HG03025 (cell line): ENCODE data around the gene CNOT8.
"Not testable (repeated sequence)": the region's sequence is repeated elsewhere in the genome, so short reads cannot be mapped to it uniquely, and the experiment has no call there.

Experiments
- ATAC-seq: cut with Tn5 transposase; IDR thresholded peaks from one replicate; pipeline ENCODE4 v1.9.1; 2021; ENCODE audit warnings: mild to moderate bottlenecking, moderate library complexity; ENCODE audit not compliant: unreplicated experiment, low FRiP score

The CNOT8 gene

DNA sequence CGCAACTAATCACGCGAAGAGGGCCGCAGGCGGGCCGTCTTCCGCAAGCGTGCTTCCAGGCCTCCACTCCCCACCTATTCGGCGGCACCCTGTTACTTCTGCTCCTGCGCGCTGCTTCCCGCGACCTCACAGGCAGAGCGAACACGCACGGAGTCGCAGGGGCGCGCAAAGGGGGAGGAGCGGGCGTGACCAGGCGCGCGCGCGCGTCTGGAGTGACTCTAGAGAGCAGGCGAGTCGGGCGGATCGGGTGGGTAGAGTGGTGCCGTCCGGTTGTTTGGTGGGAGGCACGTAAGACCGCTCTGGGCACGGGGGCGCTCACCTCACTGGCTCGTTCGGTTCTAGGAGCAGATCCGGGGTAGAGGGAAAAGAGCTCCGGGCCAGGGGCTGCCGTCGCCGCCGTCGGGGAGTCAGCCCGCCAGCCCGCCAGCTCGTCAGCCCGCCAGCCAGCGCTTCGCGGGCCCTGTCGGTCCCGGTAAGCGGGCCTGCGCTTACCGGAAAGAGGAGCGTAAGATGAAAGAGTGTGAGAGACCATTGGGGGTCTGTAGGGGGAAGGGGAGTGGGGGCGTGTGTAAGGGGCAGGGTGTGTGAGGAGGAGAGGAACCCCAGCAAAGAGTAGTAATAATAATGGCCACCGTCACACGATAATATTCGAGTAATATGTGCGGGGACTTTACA is at the start of gene CNOT8:
TSS of gene CNOT8 (plus strand) at position 331 of the 675 bp plus-strand sequence. CDS start 4,652 bp downstream, outside the sequence.
- peak; percentile 61 for ATAC-seq

DNA sequence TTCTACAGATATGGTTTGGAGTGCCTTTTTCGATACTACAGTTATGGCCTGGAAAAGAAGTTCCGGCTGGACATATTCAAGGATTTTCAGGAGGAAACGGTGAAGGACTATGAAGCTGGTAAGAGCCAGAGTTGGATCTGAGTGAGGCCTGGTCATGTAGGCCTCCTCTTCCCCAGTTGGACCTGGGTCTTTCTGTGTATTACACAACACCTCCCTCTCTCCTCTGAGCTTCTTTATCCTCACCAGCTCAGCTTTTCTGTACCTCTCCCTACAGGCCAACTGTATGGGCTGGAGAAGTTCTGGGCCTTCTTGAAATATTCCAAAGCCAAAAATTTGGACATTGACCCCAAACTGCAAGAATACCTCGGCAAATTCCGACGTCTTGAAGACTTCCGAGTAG is 47.2 kb upstream of the CNOT8 start:
- no peak for ATAC-seq

DNA sequence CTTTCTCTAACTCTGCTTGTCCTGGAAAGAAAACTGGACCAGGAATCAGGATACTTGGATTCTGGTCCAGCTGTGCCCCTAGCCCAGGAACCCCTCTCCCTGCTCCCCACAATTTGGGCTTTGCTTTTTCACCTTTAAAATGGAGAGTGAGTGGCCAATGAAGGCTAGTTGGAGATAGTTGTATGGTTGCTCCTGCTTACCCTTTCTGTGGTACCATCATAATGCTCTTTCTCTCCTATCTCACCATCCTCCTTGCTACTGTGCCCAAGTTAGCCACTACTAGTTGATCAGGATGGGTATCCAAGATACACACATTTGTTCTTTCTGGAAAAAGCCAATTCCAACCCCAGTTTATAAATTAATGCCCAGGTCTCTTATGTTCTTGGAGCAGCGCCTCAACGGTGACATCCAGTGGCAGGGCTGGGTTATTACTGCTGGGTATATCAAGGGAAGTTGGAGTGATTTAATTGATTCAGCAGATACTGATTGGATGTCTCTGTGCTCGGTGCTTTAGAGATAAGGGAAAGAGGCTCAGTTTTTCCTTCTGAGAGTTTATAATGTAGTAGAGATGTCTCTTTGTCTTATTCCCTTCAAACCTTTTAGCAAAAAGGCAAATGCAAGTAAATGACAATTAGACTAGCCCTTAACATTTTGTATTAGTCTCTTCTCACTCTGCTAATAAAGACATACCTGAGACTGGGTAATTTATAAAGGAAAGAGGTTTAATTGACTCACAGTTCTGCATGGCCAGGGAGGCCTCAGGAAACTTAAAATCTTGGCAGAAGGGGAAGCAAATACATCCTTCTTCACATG is 46.6 kb upstream of the CNOT8 start:
- no peak for ATAC-seq

DNA sequence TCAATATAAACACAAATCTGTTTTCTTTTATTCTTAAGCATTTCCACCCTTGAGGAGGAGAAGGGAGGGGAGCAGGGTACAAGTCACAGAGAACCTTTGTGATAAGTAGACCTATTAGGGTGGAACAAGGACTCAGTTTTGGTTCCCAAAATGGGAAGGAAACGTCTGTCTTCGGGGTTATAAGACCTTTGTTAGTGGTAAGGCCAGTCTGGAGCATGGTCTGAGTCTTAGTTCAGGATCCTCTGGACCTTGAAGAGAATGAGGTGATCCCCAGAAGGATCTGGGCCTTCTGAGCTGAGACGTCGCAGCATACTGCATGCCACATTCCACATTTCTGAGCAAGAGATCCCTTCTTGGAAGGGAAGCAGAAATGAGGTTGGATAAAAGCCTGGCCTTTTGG is 45.3 kb upstream of the CNOT8 start:
- no peak for ATAC-seq

DNA sequence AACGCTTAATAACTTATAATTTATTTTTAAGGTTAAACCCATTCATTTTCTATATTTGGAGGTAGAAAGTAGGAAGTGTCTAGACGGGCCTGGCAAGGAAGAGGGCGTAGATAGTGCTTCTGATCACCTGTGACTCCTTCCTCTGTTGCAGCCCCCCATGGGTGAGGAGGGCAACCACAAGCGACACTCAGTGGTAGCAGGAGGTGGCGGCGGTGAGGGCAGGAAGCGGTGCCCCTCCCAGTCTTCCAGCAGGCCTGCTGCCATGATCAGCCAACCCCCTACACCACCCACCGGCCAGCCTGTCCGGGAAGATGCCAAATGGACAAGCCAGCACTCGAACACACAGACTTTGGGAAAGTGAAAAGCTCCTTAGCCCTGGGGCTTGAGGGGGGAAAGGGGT is 44.7 kb upstream of the CNOT8 start:
- ATAC-seq: no peak

DNA sequence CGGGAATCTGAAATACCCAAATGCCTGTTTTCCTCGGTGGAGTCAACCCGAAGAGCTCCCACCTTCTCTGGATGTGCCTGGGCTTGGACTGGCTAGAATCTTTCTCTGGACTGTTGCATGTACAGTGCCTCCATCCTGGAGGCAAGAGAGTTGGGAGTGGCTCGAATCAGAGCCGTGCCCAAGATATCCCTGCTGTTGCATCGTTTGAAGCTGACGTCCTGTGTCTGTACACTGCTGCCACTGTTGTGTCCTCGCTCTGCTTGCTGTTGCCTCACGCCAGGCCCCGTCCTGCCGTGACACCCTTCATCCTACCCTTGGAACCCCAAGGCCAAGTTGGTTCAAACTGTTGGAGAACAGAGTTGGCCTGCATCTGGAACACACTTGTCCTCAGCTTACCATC is 43.4 kb upstream of the CNOT8 start:
- no peak for ATAC-seq

DNA sequence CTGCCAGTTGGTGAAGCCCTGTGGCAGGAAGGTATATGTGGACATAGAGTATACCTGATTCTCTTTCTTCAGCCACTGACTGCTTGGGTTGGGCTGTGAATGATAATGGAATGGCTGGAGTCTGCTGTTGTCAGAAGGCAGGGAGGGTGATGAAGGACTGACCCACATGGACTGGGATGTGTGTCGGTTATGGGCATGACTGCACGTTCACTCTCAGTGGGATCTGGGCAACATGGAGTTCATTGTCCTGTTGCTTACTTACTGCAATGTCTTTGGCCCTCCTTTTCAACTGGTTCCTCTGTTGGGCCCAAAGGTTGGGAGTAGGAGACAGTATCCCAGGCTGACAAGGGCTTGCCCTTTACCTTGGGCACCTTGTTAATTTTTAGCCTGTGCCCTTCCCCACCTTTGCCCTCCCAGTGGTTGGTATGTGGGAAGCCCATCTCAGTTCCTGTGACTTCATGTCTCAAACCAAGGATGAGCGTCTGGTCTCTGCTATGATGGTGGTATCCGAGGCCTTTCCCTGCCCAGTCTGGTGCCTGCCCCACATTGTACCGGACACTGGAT is 42.7 kb upstream of the CNOT8 start:
- ATAC-seq: no peak

DNA sequence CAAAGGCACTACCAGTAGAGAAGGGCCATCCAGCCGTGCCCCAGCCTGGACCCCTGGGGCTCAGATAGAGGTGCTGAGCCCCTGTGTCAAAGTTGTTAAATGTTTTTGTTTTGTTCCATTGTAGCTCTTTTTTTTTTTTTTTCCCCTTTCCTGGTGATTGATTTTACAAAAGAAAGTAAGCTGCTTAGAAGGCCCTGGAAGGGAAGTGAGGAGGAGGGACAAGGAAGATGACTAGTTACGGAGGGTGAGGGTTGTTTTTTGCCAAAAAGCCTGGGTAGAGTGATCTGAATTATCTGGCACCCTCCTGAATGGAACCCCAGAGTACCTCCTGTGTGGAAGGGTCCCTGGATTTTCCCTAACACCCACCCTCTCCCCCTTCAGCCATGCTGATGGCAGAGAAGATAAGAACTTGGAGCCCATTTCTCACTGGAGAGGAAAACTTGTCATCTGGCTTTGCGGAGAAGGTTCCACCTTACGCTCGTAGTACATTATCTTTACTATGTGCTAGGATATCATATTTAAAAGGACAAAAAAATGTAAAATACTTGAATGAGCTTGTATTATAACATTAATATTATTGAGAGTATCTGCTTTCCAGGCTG is 41.4 kb upstream of the CNOT8 start:
- ATAC-seq: no peak

DNA sequence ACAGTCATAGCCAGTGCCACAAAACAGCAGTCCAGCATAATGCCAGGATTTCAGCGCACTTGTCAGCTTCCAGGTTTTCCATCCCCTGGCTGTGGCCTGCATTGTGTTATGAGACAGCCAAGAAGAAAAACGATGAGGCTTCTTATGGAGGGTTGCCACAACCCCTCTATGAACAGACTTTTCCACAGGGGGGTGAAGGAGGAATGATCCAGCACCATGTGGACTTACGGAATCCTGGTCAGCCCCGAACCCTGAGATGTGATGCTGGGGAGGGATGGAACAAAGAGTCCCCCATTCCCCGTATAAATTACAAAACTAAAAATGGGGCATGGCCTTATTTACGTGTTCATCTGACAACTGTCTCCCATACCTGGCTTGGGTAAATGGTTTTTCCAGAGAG is 40.6 kb upstream of the CNOT8 start:
- no peak for ATAC-seq

DNA sequence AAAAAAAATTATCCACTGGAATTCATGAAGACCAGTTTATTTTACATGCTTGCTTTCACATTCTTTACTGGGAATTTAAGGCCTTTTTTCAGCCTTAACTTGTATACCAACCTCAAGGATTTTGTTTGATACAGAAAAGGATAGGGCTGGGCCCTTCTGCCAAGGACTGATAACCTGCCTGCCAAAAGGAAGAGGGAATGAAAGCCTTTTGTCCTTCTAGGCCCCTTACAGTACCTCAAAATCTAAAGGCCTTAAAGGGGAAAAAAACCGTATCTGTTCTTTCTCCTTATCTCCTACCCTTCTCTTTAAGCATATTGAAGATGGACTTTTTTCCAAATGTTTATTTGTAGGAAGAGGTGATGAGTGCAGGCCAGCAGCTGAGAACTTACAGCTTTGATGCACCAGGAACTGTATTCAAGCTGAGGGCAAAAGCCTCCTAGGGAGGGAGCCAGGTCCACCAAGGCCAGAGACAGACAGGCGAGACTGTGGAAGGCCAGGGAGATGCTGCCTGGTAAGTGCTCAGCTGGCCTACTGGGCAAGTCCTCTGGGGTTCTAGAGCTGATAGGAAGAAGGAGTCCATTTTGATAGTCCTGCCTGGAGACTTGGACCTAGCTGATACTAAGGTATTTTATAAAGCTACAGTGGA is 39.8 kb upstream of the CNOT8 start:
- ATAC-seq: no peak

DNA sequence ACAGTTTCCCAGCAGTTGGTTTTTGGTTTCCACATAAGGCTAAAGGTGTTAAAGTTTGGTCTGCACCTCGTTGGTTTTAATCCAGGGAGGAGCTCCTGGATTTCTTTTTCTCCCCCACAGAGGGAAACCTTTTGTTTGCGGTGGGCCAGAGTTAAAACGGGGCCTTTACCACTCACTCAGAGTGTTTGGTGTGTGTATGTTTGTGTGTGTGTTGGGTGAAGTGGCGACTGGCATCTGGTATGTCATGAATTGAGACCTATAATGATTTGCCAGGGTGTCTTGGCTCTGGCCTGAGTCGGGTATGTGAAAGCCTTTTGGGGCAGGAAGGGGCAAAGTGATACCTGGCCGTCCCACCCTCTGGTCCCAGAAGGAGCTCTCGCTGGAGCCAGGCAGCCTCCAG is 38.9 kb upstream of the CNOT8 start:
- no peak for ATAC-seq

DNA sequence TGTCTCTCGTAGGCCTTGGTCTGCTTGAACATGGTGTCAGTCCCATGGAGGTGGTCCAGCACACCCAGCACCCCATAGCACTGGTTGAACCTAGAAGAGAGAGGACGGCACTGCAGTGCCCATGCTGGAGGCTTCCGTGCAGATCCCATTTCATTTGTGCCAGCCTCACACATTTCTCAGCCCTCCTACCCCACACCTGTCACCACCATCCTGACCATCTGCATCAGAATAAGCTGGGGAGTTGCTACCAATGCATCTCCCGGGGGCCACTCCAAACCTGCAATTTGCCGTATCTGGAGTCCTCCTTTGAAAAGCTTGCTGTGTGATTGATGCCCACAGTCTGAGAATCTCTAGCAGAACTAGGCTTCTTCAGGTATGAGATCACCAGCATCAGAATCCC is 38.0 kb upstream of the CNOT8 start:
- no peak for ATAC-seq

DNA sequence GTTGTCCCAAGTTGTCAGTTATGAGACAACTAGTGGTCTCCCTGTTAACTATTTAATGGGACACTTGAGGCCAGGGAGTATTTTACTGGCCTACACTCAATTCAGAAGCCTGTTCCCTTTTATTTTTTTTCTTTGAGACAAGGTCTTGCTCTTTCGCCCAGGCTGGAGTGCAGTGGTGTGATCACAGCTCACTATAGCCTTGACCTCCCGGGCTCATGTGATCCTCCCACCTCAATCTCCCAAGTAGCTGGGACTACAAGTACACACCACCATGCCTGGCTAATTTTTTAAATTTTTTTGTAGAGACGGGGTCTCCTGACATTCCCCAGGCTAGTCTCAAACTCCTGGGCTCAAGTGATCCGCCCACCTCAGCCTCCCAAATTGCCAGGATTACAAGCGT is 35.5 kb upstream of the CNOT8 start:
- ATAC-seq: not testable (repeated sequence)

DNA sequence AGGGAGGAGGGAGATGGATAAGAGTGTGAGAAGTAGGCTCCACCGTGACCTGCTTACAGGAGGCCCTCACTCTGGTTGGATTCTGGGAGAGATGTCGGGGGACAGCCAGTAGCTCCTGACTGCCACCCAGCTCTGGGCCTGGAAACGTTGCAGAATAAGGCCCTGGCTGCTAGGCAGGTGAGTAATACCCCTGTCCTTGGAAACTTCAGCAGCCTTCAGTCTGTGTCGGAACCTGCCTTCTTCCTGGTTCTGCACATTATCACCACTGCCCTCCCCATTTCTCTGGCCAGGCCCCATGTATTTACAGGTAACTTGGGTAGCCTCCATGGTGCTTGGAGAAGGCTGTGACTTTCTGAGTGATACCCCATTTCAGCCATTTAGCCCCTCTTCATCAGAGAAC is 34.8 kb upstream of the CNOT8 start:
- no peak for ATAC-seq

DNA sequence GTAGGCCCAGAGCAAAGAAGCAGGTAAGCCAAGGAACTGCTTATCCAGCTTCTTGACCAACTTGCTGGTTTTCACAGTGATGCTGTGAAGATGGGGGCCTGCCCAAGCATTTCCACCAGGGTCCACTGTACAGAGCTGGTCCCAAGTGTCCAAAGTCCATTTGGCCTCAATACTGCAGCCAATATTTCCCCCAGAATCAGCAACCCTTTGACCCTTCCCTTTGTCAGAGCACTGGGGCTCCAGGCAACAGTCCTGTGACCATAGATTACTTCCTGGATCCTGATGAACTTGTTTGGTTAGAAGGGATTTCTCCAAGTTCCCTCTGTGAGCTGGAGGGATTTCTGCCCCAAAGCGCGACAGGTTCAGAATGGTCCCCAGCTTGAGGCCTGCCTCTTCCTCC is 34.4 kb upstream of the CNOT8 start:
- no peak for ATAC-seq

DNA sequence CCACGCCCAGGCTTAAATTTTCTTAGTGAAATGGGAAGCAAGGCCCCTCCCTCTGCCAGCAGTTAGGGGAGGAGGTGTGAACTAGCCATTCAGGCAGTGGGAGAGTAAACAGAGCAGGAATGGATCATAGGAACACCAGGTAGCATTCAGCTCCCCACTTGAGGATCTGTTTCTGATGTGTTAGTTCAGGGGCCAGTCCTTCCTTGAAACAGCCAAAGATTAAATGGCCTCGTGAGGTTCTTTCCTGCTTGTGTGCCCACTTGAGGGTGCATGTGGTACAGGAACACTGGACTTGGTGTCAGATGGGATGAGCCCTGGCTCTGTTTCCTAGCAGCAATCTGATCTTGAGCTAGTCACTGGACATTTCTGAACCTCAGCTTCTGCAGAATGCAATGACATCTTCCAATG is 29.2 kb upstream of the CNOT8 start:
- ATAC-seq: no peak

DNA sequence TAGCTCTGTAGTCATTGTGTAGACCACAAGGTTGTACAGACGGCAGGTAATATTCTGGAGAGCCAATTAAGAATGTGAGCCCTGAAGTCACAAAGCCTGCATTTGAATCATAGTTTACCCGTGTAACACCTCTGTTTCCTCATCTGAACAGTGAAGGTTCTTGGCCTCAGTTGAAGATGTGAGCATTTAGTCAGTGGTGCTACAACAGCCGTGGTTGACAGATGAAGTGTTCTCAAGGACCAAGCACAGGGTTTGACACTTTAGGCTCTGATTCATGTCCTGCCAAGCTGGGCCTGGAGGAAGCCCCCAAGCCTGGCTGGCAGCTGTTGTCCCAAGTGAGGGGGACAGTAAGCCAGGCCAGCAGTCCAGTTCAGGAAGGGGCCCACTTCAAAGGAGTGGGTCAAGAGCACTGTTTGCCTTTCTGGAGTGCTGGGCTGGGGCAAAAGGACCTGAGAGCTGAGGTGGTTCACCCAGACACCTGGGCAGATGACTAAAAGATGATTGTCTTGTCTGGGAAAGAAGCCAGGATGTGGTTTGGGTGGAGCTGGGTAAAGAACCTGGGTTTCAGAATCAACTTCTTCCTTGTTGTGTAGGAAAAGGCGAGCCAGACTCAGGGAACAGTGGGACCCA is 28.7 kb upstream of the CNOT8 start:
- ATAC-seq: no peak

DNA sequence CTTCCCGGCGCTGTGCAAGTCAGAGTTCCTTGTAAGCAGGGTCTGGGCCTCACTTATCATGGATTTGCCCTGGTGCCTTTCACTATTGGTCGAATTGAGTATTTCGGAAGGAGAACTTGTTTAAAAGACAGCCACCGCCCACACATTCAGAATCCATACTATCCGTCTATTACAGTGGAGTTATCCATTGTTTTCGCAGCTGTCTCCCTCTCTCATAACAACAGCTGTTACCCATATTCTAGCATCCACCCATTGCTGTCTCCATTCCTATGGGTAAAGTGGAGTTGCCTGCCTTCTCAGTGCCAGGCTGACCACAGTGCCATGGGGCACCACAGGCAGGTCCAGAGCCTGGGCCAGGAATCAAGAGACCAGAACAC is 28.2 kb upstream of the CNOT8 start:
- ATAC-seq: no peak

DNA sequence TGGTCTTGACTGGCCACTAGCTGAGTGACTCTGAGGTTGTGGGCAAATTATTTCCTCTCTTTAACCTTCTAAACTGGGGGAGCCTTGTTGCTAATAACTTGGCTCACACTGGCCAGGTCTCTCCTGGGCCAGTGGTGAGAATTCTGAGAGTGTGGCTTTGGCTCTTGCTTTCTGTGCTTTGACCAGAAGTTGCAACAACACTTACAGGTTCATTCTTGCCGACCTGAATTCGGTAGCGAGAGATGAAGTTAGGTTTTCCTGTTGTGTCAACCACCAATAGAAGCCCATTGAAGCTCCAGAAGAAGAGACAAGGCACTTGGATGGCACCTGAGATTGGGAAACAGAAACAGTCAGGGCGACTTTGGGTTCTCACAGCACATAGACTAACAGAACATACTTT is 27.8 kb upstream of the CNOT8 start:
- ATAC-seq: no peak

DNA sequence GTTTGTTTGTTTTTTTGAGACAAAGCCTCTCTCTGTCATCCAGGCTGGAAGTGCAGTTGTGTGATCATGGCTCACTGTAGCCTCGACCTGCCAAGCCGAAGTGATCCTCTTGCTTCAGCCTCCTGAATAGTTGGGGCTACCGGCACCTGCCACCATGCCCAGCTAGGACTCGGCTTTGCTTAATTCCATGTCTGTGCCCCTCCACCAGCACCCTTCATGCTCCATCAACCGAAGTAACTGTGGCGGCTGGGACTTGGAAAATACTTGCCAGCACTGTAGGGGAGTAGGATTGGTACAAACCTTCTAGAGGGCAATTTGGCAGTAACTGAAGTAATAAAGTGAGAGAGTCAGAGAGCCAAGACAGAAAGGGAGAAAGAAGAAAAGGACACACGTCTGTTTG is 27.0 kb upstream of the CNOT8 start:
- ATAC-seq: no peak

DNA sequence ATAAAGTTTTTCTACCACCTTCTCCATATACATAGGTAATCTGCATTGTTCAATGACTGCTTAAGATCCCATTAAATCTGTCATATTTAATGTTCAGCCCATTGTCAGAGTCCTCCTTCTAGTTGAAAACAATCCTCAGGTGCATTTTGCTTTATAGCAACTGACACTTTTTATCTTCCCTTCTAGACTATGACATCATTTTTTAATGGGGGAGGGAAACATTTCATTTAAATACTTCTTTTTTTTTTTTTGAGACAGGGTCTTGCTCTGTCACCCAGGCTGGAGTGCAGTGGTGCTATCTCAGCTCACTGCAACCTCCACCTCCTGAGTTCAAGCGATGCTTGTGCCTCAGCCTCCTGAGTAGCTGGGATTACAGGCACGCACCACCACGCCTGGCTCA is 25.6 kb upstream of the CNOT8 start:
- not testable (repeated sequence) for ATAC-seq
